GM19468 (cell line): ENCODE measurements around the gene GTPBP2.
"Not testable (repeated sequence)": the region's sequence is repeated elsewhere in the genome, so short reads cannot be mapped to it uniquely, and the experiment has no call there.

Experiments
- ATAC-seq: cut with Tn5 transposase; IDR thresholded peaks from one replicate; pipeline ENCODE4 v1.9.1; 2021; ENCODE audit warnings: mild to moderate bottlenecking, moderate library complexity, moderate number of reproducible peaks; ENCODE audit not compliant: unreplicated experiment; ENCODE audit errors: extremely low read depth

The GTPBP2 gene

GRCh38 chr6:43627008-43627825 lies 1.8 kb downstream of the GTPBP2 start:
- no peak for ATAC-seq

- no peak for ATAC-seq
These were observed 3.6 kb downstream of the GTPBP2 start for GRCh38 chr6:43625393-43625992.

- ATAC-seq, result no peak
These were observed 4.2 kb downstream of the GTPBP2 start for GRCh38 chr6:43624786-43625288.

GRCh38 chr6:43623880-43624785 lies 4.9 kb downstream of the GTPBP2 start:
- no peak for ATAC-seq

GRCh38 chr6:43622541-43622940 lies 6.5 kb downstream of the GTPBP2 start:
- no peak for ATAC-seq

GRCh38 chr6:43621836-43622180 lies 7.3 kb downstream of the GTPBP2 start:
- no peak for ATAC-seq

GRCh38 chr6:43621078-43621835 lies 7.8 kb downstream of the GTPBP2 start:
- ATAC-seq, result no peak

- no peak for ATAC-seq
These were observed 12.2 kb downstream of the GTPBP2 start for GRCh38 chr6:43616725-43617472.

- ATAC-seq, result no peak
These were observed 14.7 kb downstream of the GTPBP2 start for GRCh38 chr6:43614396-43614730.

GRCh38 chr6:43613721-43614395 lies 15.2 kb downstream of the GTPBP2 start:
- no peak for ATAC-seq

GRCh38 chr6:43610431-43610830 lies 18.6 kb downstream of the GTPBP2 start:
- ATAC-seq, result no peak

GRCh38 chr6:43609402-43609801 lies 19.7 kb downstream of the GTPBP2 start:
- no peak for ATAC-seq

GRCh38 chr6:43608807-43609206 lies 20.3 kb downstream of the GTPBP2 start:
- ATAC-seq, result no peak

GRCh38 chr6:43608310-43608763 lies 20.7 kb downstream of the GTPBP2 start:
- no peak for ATAC-seq

- ATAC-seq, result no peak
These were observed 23.0 kb downstream of the GTPBP2 start for GRCh38 chr6:43606019-43606418.

GRCh38 chr6:43604174-43604573 lies 24.9 kb downstream of the GTPBP2 start:
- no peak for ATAC-seq

GRCh38 chr6:43600595-43600994 lies 28.5 kb downstream of the GTPBP2 start:
- ATAC-seq, result no peak

GRCh38 chr6:43593938-43594337 lies 35.1 kb downstream of the GTPBP2 start:
- no peak for ATAC-seq

- ATAC-seq, result not testable (repeated sequence)
These were observed 39.5 kb downstream of the GTPBP2 start for GRCh38 chr6:43589564-43589963.
